ENCODE data around the gene FBXW5. TPM values are rescaled to one million over a fixed set of nuclear protein-coding genes. Genes with fewer than 3 reads are reported as not detected.

The FBXW5 gene
- polyA plus RNA-seq, 1 donor from 2014 or later = 138 TPM

GRCh38 chr9:136964171-136964689 is 19.7 kb upstream of the FBXW5 start:
- H3K4me2 ChIP-seq (ENCODE audit: low read length) = no peak overlapping the region
- no peaks in the 10 kb centered on the region for H4K20me1 ChIP-seq (ENCODE audit: insufficient read depth)
- H3K27ac ChIP-seq (ENCODE audit: low read length) = no peak overlapping the region
- no peak overlapping the region for H3K9ac ChIP-seq (ENCODE audit: low read length)
- no peaks in the 10 kb centered on the region for H3K9me2 ChIP-seq (ENCODE audit: insufficient read depth, low read length)
- H2AFZ ChIP-seq (ENCODE audit: low read depth, low read length) = no peak overlapping the region
- no peak for TF ChIP-seq SMC3 (conservative IDR thresholded peaks at IDR 0.05; ENCODE audit: poor library complexity)
- no peak for TF ChIP-seq RAD21 (conservative IDR thresholded peaks at IDR 0.05)
- TF ChIP-seq REST (IDR thresholded peaks at IDR 0.05; ENCODE audit: borderline replicate concordance) = no peak
- no peak for TF ChIP-seq TAF1 (IDR thresholded peaks at IDR 0.05; ENCODE audit: low read depth)
- TF ChIP-seq MXI1 (conservative IDR thresholded peaks at IDR 0.05; ENCODE audit: poor library complexity, severe bottlenecking) = no peak
- TF ChIP-seq, protein P1, sequence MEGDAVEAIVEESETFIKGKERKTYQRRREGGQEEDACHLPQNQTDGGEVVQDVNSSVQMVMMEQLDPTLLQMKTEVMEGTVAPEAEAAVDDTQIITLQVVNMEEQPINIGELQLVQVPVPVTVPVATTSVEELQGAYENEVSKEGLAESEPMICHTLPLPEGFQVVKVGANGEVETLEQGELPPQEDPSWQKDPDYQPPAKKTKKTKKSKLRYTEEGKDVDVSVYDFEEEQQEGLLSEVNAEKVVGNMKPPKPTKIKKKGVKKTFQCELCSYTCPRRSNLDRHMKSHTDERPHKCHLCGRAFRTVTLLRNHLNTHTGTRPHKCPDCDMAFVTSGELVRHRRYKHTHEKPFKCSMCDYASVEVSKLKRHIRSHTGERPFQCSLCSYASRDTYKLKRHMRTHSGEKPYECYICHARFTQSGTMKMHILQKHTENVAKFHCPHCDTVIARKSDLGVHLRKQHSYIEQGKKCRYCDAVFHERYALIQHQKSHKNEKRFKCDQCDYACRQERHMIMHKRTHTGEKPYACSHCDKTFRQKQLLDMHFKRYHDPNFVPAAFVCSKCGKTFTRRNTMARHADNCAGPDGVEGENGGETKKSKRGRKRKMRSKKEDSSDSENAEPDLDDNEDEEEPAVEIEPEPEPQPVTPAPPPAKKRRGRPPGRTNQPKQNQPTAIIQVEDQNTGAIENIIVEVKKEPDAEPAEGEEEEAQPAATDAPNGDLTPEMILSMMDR (IDR thresholded peaks at IDR 0.05; ENCODE audit: poor library complexity, severe bottlenecking) = no peak
- no peak for TF ChIP-seq EP300 (conservative IDR thresholded peaks at IDR 0.05; ENCODE audit: poor library complexity, severe bottlenecking)
- TF ChIP-seq POLR2AphosphoS5 (IDR thresholded peaks at IDR 0.05) = no peak
- TF ChIP-seq EZH2 (IDR thresholded peaks at IDR 0.05; ENCODE audit: borderline replicate concordance, insufficient read depth, low read length, poor library complexity, severe bottlenecking) = no peak
- H3K27me3 ChIP-seq (ENCODE audit: insufficient read depth, low read depth, low read length) = no peaks in the 10 kb centered on the region
- H3F3A ChIP-seq (ENCODE audit: insufficient read depth, low read length, poor library complexity, severe bottlenecking) = no peaks in the 10 kb centered on the region
- H3K9me3 ChIP-seq (ENCODE audit: low read length) = no peaks in the 10 kb centered on the region
- H3K4me3 ChIP-seq (ENCODE audit: low read length) = no peak overlapping the region
- H3K36me3 ChIP-seq (ENCODE audit: insufficient read depth, low read length) = no peaks in the 10 kb centered on the region
- H3K79me2 ChIP-seq (replicated peaks; ENCODE audit: insufficient read depth, low read length) = no peaks in the 10 kb centered on the region

GRCh38 chr9:136963751-136964150 is 19.2 kb upstream of the FBXW5 start:
- Histone ChIP-seq H3F3A (ENCODE audit: insufficient read depth, low read length, poor library complexity, severe bottlenecking) (no peaks in the 10 kb centered on the region), H3K4me3 (ENCODE audit: low read length) (no peak overlapping the region), H3K27me3 (ENCODE audit: insufficient read depth, low read depth, low read length) (no peaks in the 10 kb centered on the region), H2AFZ (ENCODE audit: low read depth, low read length) (no peak overlapping the region), H3K79me2 (replicated peaks; ENCODE audit: insufficient read depth, low read length) (no peaks in the 10 kb centered on the region), H4K20me1 (ENCODE audit: insufficient read depth) (no peaks in the 10 kb centered on the region), H3K9me2 (ENCODE audit: insufficient read depth, low read length) (no peaks in the 10 kb centered on the region), H3K9ac (ENCODE audit: low read length) (no peak overlapping the region), H3K9me3 (ENCODE audit: low read length) (no peaks in the 10 kb centered on the region), H3K27ac (ENCODE audit: low read length) (no peak overlapping the region), H3K4me2 (ENCODE audit: low read length) (no peak overlapping the region), H3K36me3 (ENCODE audit: insufficient read depth, low read length) (no peaks in the 10 kb centered on the region)
- no peak for TF ChIP-seq POLR2AphosphoS5 (IDR thresholded peaks at IDR 0.05)
- no peak for TF ChIP-seq TAF1 (IDR thresholded peaks at IDR 0.05; ENCODE audit: low read depth)
- TF ChIP-seq, protein P1 (IDR thresholded peaks at IDR 0.05; ENCODE audit: poor library complexity, severe bottlenecking) = no peak
- TF ChIP-seq EZH2 (IDR thresholded peaks at IDR 0.05; ENCODE audit: borderline replicate concordance, insufficient read depth, low read length, poor library complexity, severe bottlenecking) = no peak
- no peak for TF ChIP-seq RAD21 (conservative IDR thresholded peaks at IDR 0.05)
- TF ChIP-seq REST (IDR thresholded peaks at IDR 0.05; ENCODE audit: borderline replicate concordance) = no peak
- TF ChIP-seq MXI1 (conservative IDR thresholded peaks at IDR 0.05; ENCODE audit: poor library complexity, severe bottlenecking) = no peak
- no peak for TF ChIP-seq SMC3 (conservative IDR thresholded peaks at IDR 0.05; ENCODE audit: poor library complexity)
- no peak for TF ChIP-seq EP300 (conservative IDR thresholded peaks at IDR 0.05; ENCODE audit: poor library complexity, severe bottlenecking)
